Measurements from ENCODE around the gene ADAP2.

The ADAP2 gene

DNA sequence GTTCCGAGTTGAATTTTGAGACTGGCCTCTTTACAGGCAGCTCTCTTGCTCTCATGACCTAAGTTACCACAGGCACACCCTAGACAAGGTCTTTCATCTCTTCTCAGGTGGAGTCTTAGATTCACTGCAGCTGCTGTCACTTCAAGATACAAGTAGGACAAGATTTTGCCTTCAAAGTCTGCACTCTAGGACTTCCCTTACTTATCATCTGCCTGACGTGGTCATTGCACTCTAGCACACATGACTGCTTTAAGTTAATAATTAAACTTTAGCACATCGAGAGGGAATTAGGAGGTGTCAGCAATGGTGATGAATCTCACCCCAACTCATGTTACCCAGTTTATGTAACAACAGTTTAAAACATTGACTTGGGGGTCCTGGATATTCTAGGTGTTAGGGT lies 74.7 kb downstream of the ADAP2 start:
- Histone ChIP-seq H2AFZ (ENCODE audit: low read depth, low read length) (no peak overlapping the region), H3K4me3 (ENCODE audit: low read length) (no peak overlapping the region), H3K36me3 (ENCODE audit: insufficient read depth, low read length) (no peaks in the 10 kb centered on the region), H3K9me3 (ENCODE audit: low read length) (no peaks in the 10 kb centered on the region), H3K4me1 (ENCODE audit: insufficient read depth, low read length) (no peaks in the 10 kb centered on the region), H3K27me3 (ENCODE audit: insufficient read depth, low read length) (no peaks in the 10 kb centered on the region)

DNA sequence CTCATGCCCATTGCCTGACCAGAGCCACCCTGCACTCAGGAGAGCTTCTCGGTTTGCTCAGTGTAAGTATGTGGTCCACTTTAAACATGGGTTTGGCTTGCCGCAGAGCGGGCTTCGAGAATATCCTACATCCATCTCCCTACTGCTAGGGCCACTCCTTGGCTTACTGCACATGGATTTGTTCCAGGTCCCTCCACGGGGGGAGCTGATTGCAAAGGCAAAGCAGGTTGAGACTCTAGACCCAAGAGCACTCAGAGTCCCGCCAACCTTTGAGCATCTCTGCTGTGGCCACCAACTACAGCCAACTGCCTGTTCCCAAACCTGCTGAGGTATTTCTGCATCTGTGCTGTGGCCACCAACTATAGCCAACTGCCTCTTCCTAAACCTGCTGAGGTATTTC lies 75.5 kb downstream of the ADAP2 start:
- H3K4me1 ChIP-seq (ENCODE audit: insufficient read depth, low read length) = no peaks in the 10 kb centered on the region
- no peak overlapping the region for H2AFZ ChIP-seq (ENCODE audit: low read depth, low read length)
- H3K4me3 ChIP-seq (ENCODE audit: low read length) = no peak overlapping the region
- no peaks in the 10 kb centered on the region for H3K27me3 ChIP-seq (ENCODE audit: insufficient read depth, low read length)
- H3K9me3 ChIP-seq (ENCODE audit: low read length) = no peaks in the 10 kb centered on the region
- no peaks in the 10 kb centered on the region for H3K36me3 ChIP-seq (ENCODE audit: insufficient read depth, low read length)

- no peaks in the 10 kb centered on the region for H3K36me3 ChIP-seq (ENCODE audit: insufficient read depth, low read length)
- H3K4me3 ChIP-seq (ENCODE audit: low read length) = no peak overlapping the region
- H2AFZ ChIP-seq (ENCODE audit: low read depth, low read length) = no peak overlapping the region
- no peaks in the 10 kb centered on the region for H3K4me1 ChIP-seq (ENCODE audit: insufficient read depth, low read length)
- no peaks in the 10 kb centered on the region for H3K9me3 ChIP-seq (ENCODE audit: low read length)
- H3K27me3 ChIP-seq (ENCODE audit: insufficient read depth, low read length) = no peaks in the 10 kb centered on the region
Measured at GRCh38 chr17:30997842-30998241, 76.1 kb downstream of the ADAP2 start.

- Histone ChIP-seq H3K9me3 (ENCODE audit: low read length) (no peaks in the 10 kb centered on the region), H3K36me3 (ENCODE audit: insufficient read depth, low read length) (no peaks in the 10 kb centered on the region), H3K4me3 (ENCODE audit: low read length) (no peak overlapping the region), H3K27me3 (ENCODE audit: insufficient read depth, low read length) (no peaks in the 10 kb centered on the region), H3K4me1 (ENCODE audit: insufficient read depth, low read length) (no peaks in the 10 kb centered on the region), H2AFZ (ENCODE audit: low read depth, low read length) (no peak overlapping the region)
Measured at GRCh38 chr17:31002047-31002446, 80.3 kb downstream of the ADAP2 start.

GRCh38 chr17:31003225-31003866 lies 81.6 kb downstream of the ADAP2 start:
- peaks cover 5% of the 10 kb centered on the region for H3K27me3 ChIP-seq (ENCODE audit: insufficient read depth, low read length)
- H3K4me3 ChIP-seq (ENCODE audit: low read length) = no peak overlapping the region
- H3K36me3 ChIP-seq (ENCODE audit: insufficient read depth, low read length) = no peaks in the 10 kb centered on the region
- H3K9me3 ChIP-seq (ENCODE audit: low read length) = peaks cover 2% of the 10 kb centered on the region
- H3K4me1 ChIP-seq (ENCODE audit: insufficient read depth, low read length) = no peaks in the 10 kb centered on the region
- no peak overlapping the region for H2AFZ ChIP-seq (ENCODE audit: low read depth, low read length)

DNA sequence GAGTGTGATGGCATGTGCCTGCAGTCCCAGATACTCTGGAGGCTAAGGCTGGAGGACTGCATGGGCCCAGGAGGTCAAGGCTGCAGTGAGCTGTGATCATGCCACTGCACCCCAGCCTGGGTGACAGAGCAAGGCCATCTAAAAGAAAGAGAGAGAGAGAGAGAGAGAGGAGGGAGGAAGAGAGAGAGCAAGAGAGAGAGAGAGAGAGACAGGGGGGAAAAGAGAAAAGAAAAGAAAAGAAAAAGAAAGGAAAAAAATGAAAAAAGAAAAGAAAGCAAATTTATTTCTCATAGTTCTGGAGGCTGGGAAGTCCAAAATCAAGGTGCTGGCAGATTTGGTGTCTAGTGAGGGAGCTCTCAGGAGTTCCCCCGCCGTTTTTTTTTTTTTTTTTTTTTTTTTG lies 82.4 kb downstream of the ADAP2 start:
- Histone ChIP-seq H3K4me3 (ENCODE audit: low read length) (no peak overlapping the region), H3K4me1 (ENCODE audit: insufficient read depth, low read length) (no peaks in the 10 kb centered on the region), H3K27me3 (ENCODE audit: insufficient read depth, low read length) (peaks cover 9% of the 10 kb centered on the region), H3K9me3 (ENCODE audit: low read length) (peaks cover 10% of the 10 kb centered on the region), H3K36me3 (ENCODE audit: insufficient read depth, low read length) (no peaks in the 10 kb centered on the region), H2AFZ (ENCODE audit: low read depth, low read length) (no peak overlapping the region)

DNA sequence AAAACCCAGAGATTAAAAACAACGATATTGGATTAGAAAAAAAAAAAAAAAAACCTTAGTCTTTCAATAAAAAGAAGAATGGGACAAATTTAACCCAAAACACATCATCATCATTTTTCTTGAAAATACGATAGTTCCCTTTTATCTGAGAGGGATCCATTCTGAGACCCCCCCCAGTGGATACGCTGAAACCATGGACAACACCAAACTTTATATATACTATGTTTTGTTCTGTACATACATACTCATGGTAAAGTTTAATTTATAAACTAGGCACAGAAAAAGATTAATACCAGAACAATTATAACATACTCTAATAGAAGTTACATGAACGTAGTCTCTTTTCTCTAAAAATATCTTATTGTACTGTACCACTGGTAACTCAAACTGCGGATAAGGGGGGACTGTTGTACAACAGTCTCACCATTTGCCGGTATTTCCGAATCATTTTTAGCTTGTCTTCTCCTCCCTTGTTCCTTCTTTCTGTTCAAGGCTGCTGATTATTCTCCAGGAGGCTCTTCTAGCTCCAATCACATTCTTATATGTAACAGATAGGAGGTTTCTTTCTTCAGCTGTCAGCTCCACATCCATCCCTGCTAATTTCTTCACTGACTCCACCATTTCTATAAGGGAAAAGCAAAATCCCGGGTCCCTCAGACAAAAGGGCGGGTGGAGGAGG lies 86.1 kb downstream of the ADAP2 start:
- Histone ChIP-seq H2AFZ (ENCODE audit: low read depth, low read length) (no peak overlapping the region), H3K4me3 (ENCODE audit: low read length) (no peak overlapping the region), H3K9me3 (ENCODE audit: low read length) (peaks cover 11% of the 10 kb centered on the region), H3K27me3 (ENCODE audit: insufficient read depth, low read length) (peaks cover 11% of the 10 kb centered on the region), H3K36me3 (ENCODE audit: insufficient read depth, low read length) (no peaks in the 10 kb centered on the region), H3K4me1 (ENCODE audit: insufficient read depth, low read length) (no peaks in the 10 kb centered on the region)

DNA sequence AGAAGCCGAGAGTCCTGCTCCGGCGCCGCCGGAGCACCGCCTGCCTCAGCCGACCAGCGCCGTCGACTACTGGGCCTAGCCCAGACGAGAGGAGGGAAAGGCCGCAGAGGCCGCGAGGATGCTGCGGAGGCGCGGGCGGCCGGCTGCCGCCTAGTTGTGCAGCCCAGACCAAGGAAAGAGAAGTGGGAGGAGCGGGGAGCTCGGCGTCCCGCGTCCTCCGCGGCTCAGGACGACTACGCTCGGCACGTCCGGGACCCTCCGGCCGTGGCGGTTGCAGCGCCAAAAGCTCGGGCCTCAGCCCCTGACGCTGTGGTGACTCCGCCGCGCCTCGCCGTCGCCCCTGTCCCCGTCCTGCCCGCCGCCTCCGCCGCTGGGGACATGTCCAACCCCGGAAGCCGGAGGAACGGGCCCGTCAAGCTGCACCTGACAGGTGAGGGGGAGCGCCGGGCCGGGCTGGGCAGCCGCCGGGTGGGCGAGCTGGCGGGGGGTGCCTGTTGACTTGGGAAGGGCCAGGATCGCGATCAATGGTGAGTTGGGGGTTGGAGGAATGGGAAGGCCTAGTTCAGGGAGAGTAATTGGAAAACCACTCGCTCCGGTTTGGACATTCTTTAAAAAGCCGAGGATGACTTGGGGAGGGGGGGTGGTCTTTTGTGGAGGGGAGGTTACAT lies 86.8 kb downstream of the ADAP2 start:
- Histone ChIP-seq H3K4me1 (ENCODE audit: insufficient read depth, low read length) (no peaks in the 10 kb centered on the region), H3K4me3 (ENCODE audit: low read length) (no peak overlapping the region), H3K9me3 (ENCODE audit: low read length) (peaks cover 11% of the 10 kb centered on the region), H3K27me3 (ENCODE audit: insufficient read depth, low read length) (peaks cover 11% of the 10 kb centered on the region), H3K36me3 (ENCODE audit: insufficient read depth, low read length) (no peaks in the 10 kb centered on the region), H2AFZ (ENCODE audit: low read depth, low read length) (no peak overlapping the region)

Measured in neuron (in vitro differentiated cells).